ENCODE measurements around the gene CTBP2. TPM values are rescaled to one million over a fixed set of nuclear protein-coding genes. Genes with fewer than 3 reads are reported as not detected.

The CTBP2 gene
- total and polyA plus RNA-seq, 10 of the 15 experiments (the other 5 are each of a cell fraction or from before 2014, with no cell fraction given): 0.02 to 0.72 (median 0.06) TPM; not detected in 2

- Histone ChIP-seq H3K9ac (ENCODE audit: control insufficient read depth, insufficient read depth, low read length) (no peak overlapping the region), H3K27ac (ENCODE audit: control insufficient read depth, insufficient read depth) (no peak overlapping the region), H3K4me3 (no peak overlapping the region), H3K27me3 (replicated peaks in 1 of 2; ENCODE audit: control insufficient read depth in 2 of 2, insufficient read depth in 2 of 2, low read length in 1 of 2) (no peaks in the 10 kb centered on the region; a peak in 1 of 4 replicates), H4K20me1 (ENCODE audit: control insufficient read depth, insufficient read depth) (peaks cover 8% of the 10 kb centered on the region; the same call in 1 of the 2 replicates), H3K4me2 (ENCODE audit: control insufficient read depth, insufficient read depth) (no peak overlapping the region), H3K79me2 (ENCODE audit: control insufficient read depth, insufficient read depth, low read length) (no peaks in the 10 kb centered on the region), H3K9me3 (replicated peaks; ENCODE audit: control insufficient read depth, insufficient read depth, low read length) (no peaks in the 10 kb centered on the region; the same call in 2 of the 3 replicates), H3K4me1 (ENCODE audit: control insufficient read depth, insufficient read depth, low read length) (no peaks in the 10 kb centered on the region), H2AFZ (ENCODE audit: control insufficient read depth, low read depth, low read length) (no peak overlapping the region), H3K36me3 (ENCODE audit: control insufficient read depth in 2 of 2, insufficient read depth in 2 of 2, low read length in 1 of 2) (no peaks in the 10 kb centered on the region)
- ChIA-PET CTCF (no interaction called here), SMC1A (ENCODE audit: uncharacterized antibody, unreplicated experiment) (no interaction called here), RAD21 (ENCODE audit: unreplicated experiment) (no interaction called here), POLR2A (no interaction called here)
- FAIRE-seq: no peak
- WGBS (ENCODE audit: insufficient coverage, insufficient replicate concordance, low lambda C conversion rate, missing lambda C conversion rate): 37% methylated on average over 9 of the region's 9 CpGs
- TF ChIP-seq SMARCA5 (IDR thresholded peaks at IDR 0.05) (no peak), CEBPB (IDR thresholded peaks at IDR 0.05; ENCODE audit: borderline replicate concordance in 1 of 2, low read depth in 2 of 2, low read length in 2 of 2) (no peak), USF1 (IDR thresholded peaks at IDR 0.05; ENCODE audit: borderline replicate concordance, extremely low read length, insufficient read depth, low read depth, low read length) (no peak), BCL11A (IDR thresholded peaks at IDR 0.05; ENCODE audit: low read depth, low read length) (no peak), ESRRA (IDR thresholded peaks at IDR 0.05; ENCODE audit: low read length) (no peak), TAF1 (IDR thresholded peaks at IDR 0.05; ENCODE audit: borderline replicate concordance, low read depth, low read length) (no peak)
- BruUV-seq (replicated peaks): no TSS peak
- intact Hi-C loops (cut with micrococcal nuclease; ENCODE audit: unreplicated experiment): no loop called here
- in situ Hi-C loops (cut with MboI): no loop called here
- ATAC-seq: no peak
- DNase-seq (ENCODE audit: low read depth, low spot score): no peak
These were observed 58.8 kb downstream of the CTBP2 start for GRCh38 chr10:125101581-125101980.

GRCh38 chr10:125101049-125101448, 59.3 kb downstream of the CTBP2 start:
- intact Hi-C loops (cut with micrococcal nuclease; ENCODE audit: unreplicated experiment) (no loop called here), in situ Hi-C loops (cut with MboI) (no loop called here)
- DNase-seq (ENCODE audit: low read depth, low spot score) (no peak), ATAC-seq (no peak), FAIRE-seq (no peak)
- no TSS peak for BruUV-seq (replicated peaks)
- Histone ChIP-seq H3K4me1 (ENCODE audit: control insufficient read depth, insufficient read depth, low read length) (no peaks in the 10 kb centered on the region), H4K20me1 (ENCODE audit: control insufficient read depth, insufficient read depth) (peaks cover 8% of the 10 kb centered on the region; the same call in 1 of the 2 replicates), H3K9ac (ENCODE audit: control insufficient read depth, insufficient read depth, low read length) (no peak overlapping the region), H3K9me3 (replicated peaks; ENCODE audit: control insufficient read depth, insufficient read depth, low read length) (no peaks in the 10 kb centered on the region), H3K4me3 (no peak overlapping the region), H3K4me2 (ENCODE audit: control insufficient read depth, insufficient read depth) (no peak overlapping the region), H3K79me2 (ENCODE audit: control insufficient read depth, insufficient read depth, low read length) (no peaks in the 10 kb centered on the region), H2AFZ (ENCODE audit: control insufficient read depth, low read depth, low read length) (no peak overlapping the region), H3K27ac (ENCODE audit: control insufficient read depth, insufficient read depth) (no peak overlapping the region), H3K27me3 (replicated peaks in 1 of 2; ENCODE audit: control insufficient read depth in 2 of 2, insufficient read depth in 2 of 2, low read length in 1 of 2) (no peaks in the 10 kb centered on the region; a peak in 1 of 4 replicates), H3K36me3 (ENCODE audit: control insufficient read depth in 2 of 2, insufficient read depth in 2 of 2, low read length in 1 of 2) (no peaks in the 10 kb centered on the region)
- ChIA-PET CTCF (no interaction called here), RAD21 (ENCODE audit: unreplicated experiment) (no interaction called here), POLR2A (no interaction called here), SMC1A (ENCODE audit: uncharacterized antibody, unreplicated experiment) (no interaction called here)
- 53% methylated on average over 9 of the region's 9 CpGs for WGBS (ENCODE audit: insufficient coverage, insufficient replicate concordance, low lambda C conversion rate, missing lambda C conversion rate)
- TF ChIP-seq RBBP5 (conservative IDR thresholded peaks at IDR 0.05): no peak
- TF ChIP-seq YY1 (IDR thresholded peaks at IDR 0.05; ENCODE audit: low read depth, low read length): no peak
- TF ChIP-seq CEBPB (IDR thresholded peaks at IDR 0.05; ENCODE audit: borderline replicate concordance in 1 of 2, low read depth in 2 of 2, low read length in 2 of 2): no peak
- TF ChIP-seq ELK1 (IDR thresholded peaks at IDR 0.05; ENCODE audit: low read depth, low read length): no peak
- no peak for TF ChIP-seq NFXL1 (IDR thresholded peaks at IDR 0.05; ENCODE audit: borderline replicate concordance)
- no peak for TF ChIP-seq NRF1 (conservative IDR thresholded peaks at IDR 0.05; ENCODE audit: low read depth, low read length)
- TF ChIP-seq SMC3 (IDR thresholded peaks at IDR 0.05; ENCODE audit: borderline replicate concordance, low read length): no peak
- TF ChIP-seq SPI1 (IDR thresholded peaks at IDR 0.05; ENCODE audit: borderline replicate concordance, insufficient read depth, low read depth, low read length): no peak
- no peak for TF ChIP-seq HCFC1 (IDR thresholded peaks at IDR 0.05; ENCODE audit: low read length)
- TF ChIP-seq GATAD2B (conservative IDR thresholded peaks at IDR 0.05; ENCODE audit: low read depth): no peak

All from GM12878 (cell line).